Astrocyte of the cerebellum (primary cell): ENCODE results near the gene IMMP2L.
"Not testable (repeated sequence)": the region's sequence is repeated elsewhere in the genome, so short reads cannot be mapped to it uniquely, and the experiment has no call there.

Experiments
- DNase-seq: peaks from one replicate; pipeline ENCODE4 v3.0.0-alpha.2; 2011; ENCODE audit warnings: low read depth
- H3K4me3 ChIP-seq: 2 replicates; pipeline ENCODE4 v1.5.1; 2011; ENCODE audit warnings: mild to moderate bottlenecking, low read depth, low read length, moderate library complexity
- in situ Hi-C: cut with HindIII; loops from 2 replicates; pipeline ENCODE4 v1.10.0; 2017; ENCODE audit warnings: low sequenced_read_pairs
- TF ChIP-seq, protein P1 (sequence below): IDR thresholded peaks from 2 replicates; pipeline ENCODE4 v1.5.1; 2012; ENCODE audit warnings: low read length, low read depth, moderate library complexity, mild to moderate bottlenecking; ENCODE audit errors: missing control alignments

IMMP2L gene

GRCh38 chr7:111294494-111294893 lies 267.8 kb downstream of the IMMP2L start:
- TF ChIP-seq, protein P1, sequence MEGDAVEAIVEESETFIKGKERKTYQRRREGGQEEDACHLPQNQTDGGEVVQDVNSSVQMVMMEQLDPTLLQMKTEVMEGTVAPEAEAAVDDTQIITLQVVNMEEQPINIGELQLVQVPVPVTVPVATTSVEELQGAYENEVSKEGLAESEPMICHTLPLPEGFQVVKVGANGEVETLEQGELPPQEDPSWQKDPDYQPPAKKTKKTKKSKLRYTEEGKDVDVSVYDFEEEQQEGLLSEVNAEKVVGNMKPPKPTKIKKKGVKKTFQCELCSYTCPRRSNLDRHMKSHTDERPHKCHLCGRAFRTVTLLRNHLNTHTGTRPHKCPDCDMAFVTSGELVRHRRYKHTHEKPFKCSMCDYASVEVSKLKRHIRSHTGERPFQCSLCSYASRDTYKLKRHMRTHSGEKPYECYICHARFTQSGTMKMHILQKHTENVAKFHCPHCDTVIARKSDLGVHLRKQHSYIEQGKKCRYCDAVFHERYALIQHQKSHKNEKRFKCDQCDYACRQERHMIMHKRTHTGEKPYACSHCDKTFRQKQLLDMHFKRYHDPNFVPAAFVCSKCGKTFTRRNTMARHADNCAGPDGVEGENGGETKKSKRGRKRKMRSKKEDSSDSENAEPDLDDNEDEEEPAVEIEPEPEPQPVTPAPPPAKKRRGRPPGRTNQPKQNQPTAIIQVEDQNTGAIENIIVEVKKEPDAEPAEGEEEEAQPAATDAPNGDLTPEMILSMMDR, result no peak
- no peak for DNase-seq
- in situ Hi-C loops, result no loop called here
- H3K4me3 ChIP-seq, result no peak overlapping the region

GRCh38 chr7:111292026-111292470 lies 270.2 kb downstream of the IMMP2L start:
- in situ Hi-C loops, result no loop called here
- peak; percentile 11 for DNase-seq
- TF ChIP-seq, protein P1, result no peak
- H3K4me3 ChIP-seq, result no peak overlapping the region

- in situ Hi-C loops, result no loop called here
- H3K4me3 ChIP-seq, result no peak overlapping the region
- TF ChIP-seq, protein P1, result no peak
- no peak for DNase-seq
Measured at GRCh38 chr7:111290982-111291381, 271.3 kb downstream of the IMMP2L start.

DNA sequence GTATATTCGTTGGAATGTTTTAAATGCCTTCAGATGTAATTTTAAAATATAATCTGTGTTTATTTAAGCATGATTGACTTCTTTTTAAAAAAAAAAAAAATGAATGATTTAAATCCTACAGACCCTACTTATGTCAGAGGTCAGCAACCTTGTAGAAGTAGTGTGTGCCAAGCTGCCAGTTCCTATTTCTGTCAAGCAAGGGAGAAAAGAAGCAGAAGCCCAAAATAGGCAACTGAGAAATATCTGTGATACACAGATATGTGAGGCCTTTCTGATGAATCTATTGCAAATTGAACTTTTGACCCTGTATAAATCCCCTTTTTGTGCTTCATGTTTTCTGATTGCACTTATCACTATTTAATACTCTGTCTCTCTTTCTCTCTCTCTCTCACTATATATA lies 271.9 kb downstream of the IMMP2L start:
- in situ Hi-C loops, result no loop called here
- no peak overlapping the region for H3K4me3 ChIP-seq
- TF ChIP-seq, protein P1, result no peak

DNA sequence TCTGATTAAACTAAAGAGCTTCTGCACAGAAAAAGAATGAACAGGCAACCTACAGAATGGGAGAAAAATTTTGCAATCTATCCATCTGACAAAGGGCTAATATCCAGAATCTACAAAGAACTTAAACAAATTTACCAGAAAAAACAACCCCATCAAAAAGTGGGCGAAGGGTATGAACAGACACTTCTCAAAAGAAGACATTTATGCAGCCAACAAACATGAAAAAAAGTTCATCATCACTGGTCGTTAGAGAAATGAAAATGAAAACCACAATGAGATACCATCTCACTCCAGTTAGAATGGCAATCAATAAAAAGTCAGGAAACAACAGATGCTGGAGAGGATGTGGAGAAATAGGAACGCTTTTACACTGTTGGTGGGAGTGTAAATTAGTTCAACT lies 273.9 kb downstream of the IMMP2L start:
- H3K4me3 ChIP-seq, in situ Hi-C loops, DNase-seq: not testable (repeated sequence)

More for the DNA sequence above, 271.9 kb downstream of the IMMP2L start:
- no peak for DNase-seq

DNA sequence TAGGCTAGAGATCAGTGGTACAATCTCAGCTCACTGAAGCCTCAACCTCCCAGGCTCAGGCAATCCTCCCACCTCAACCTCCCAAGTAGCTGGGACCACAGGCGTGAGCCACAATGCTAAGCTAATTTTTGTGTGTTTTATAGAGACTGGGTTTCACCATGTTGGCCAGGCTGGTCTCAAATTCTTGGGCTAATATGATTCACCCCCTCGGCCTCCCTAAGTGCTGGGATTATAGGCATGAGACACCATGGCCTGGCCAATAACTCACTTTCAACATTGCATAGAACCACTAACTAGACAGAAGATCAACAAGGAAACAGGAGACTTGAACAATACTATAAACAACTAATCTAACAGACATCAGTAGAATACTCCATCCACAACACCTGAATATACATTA lies 279.7 kb downstream of the IMMP2L start:
- no peak for DNase-seq
- H3K4me3 ChIP-seq, result no peak overlapping the region
- in situ Hi-C loops, result no loop called here
- TF ChIP-seq, protein P1, result no peak

GRCh38 chr7:111274857-111275256 lies 287.4 kb downstream of the IMMP2L start:
- in situ Hi-C loops, result no loop called here
- DNase-seq, result peak; percentile 8
- no peak overlapping the region for H3K4me3 ChIP-seq
- TF ChIP-seq, protein P1, result no peak
